Neural cell (in vitro differentiated cells): ENCODE results near the gene SMTNL1.

Experiments
- CTCF ChIP-seq: fragments of 450-650 bp; IDR thresholded peaks from 2 replicates; pipeline ENCODE4 v1.5.1; 2014; ENCODE audit warnings: antibody characterized with exemption, mild to moderate bottlenecking, moderate library complexity; ENCODE audit not compliant: poor library complexity, severe bottlenecking
- EP300 ChIP-seq: fragments of 450-650 bp; conservative IDR thresholded peaks from 2 replicates; pipeline ENCODE4 v1.6.1; 2014; ENCODE audit warnings: antibody characterized with exemption, mild to moderate bottlenecking, moderate library complexity; ENCODE audit not compliant: poor library complexity, severe bottlenecking
- EZH2 ChIP-seq: fragments of 200-600, 300-800 bp; shearing (Covaris generic), sonication (generic); IDR thresholded peaks from 2 replicates; pipeline ENCODE4 v1.6.1; 2014; ENCODE audit warnings: antibody characterized with exemption, low read length, borderline replicate concordance, mild to moderate bottlenecking; ENCODE audit not compliant: insufficient read depth, poor library complexity, severe bottlenecking
- POLR2AphosphoS5 ChIP-seq: IDR thresholded peaks from 2 replicates; pipeline ENCODE4 v1.6.1; 2012
- RAD21 ChIP-seq: fragments of 450-650 bp; conservative IDR thresholded peaks from 2 replicates; pipeline ENCODE4 v1.6.1; 2014; ENCODE audit warnings: antibody characterized with exemption, mild to moderate bottlenecking, moderate library complexity
- TAF1 ChIP-seq: IDR thresholded peaks from 2 replicates; pipeline ENCODE4 v1.6.1; 2012; ENCODE audit warnings: low read depth

- TF ChIP-seq CTCF (no peak), EP300 (no peak), EZH2 (no peak), POLR2AphosphoS5 (no peak), TAF1 (no peak), RAD21 (no peak)
These were observed 49.4 kb downstream of the SMTNL1 start for GRCh38 chr11:57586711-57587245.
